Lower leg skin (tissue), 4 donors: ENCODE data around the gene KYNU. TPM values are rescaled to one million over a fixed set of nuclear protein-coding genes. Genes with fewer than 3 reads are reported as not detected.

Experiments
- DNase-seq, 2 donors: peaks; one replicate each; pipeline ENCODE4 v3.0.0-alpha.2; 2019; ENCODE audit warnings: low spot score in 2 of 2
- H3K4me3 ChIP-seq: fragments of 200-600 bp; sonication (generic); 2 replicates; pipeline ENCODE4 v1.5.1; 2017; ENCODE audit warnings: mild to moderate bottlenecking, low read depth; ENCODE audit not compliant: poor library complexity, severe bottlenecking
- CTCF ChIP-seq, 3 donors: fragments of 450-650 bp; IDR thresholded peaks; one replicate each; pipeline ENCODE4 v1.5.1; 2016; ENCODE audit warnings: antibody characterized with exemption in 3 of 3, mild to moderate bottlenecking in 3 of 3, moderate library complexity in 2 of 3
- POLR2A ChIP-seq, 2 donors: fragments of 450-650 bp; IDR thresholded peaks; one replicate each; pipeline ENCODE4 v1.6.1; 2016 to 2017; ENCODE audit warnings: antibody characterized with exemption in 2 of 2, mild to moderate bottlenecking in 1 of 2, moderate library complexity in 1 of 2
- WGBS, 2 donors: methylation state at CpG; one replicate each; pipeline ENCODE4 v1.1.5; 2018; 5-methylcytosine and 5-hydroxymethylcytosine counted together
- intact Hi-C: fragments of 100-400 bp; cut with DNase I; formaldehyde crosslinking; loops from one replicate; pipeline ENCODE4 v1.15.0; 2023; ENCODE audit warnings: low total_unique reads
- total RNA-seq, 4 donors: library from RNA; depleted of rRNA; stranded (reverse); fragments of >200 nt; gene quantifications; one replicate each; pipeline ENCODE4 v1.1.0, GENCODE V29; 2016

Gene KYNU
- total RNA-seq, 4 donors from 2014 or later = 1.2 to 6.1 (median 2.6) TPM

DNA sequence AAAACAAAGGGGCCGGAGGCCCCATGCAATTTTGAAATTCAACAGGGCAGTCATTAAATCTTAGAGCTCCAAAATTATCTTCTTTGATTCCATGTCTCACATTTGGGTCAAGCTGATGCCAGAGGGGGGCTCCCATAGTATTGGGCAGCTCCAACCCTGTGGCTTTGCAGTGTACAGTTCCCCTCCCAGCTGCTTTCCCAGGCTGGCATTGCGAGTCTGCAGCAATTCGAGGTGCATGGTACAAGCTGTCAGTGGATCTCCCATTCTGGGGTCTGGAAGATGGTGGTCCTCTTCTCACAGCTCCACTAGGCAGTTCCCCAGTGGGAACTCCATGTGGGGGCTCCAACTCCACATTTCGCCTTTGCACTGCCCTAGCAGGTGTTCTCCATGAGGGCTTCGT is 179.1 kb downstream of the KYNU start:
- H3K4me3 ChIP-seq = no peak overlapping the region
- no peak for DNase-seq
- TF ChIP-seq CTCF (IDR thresholded peaks at IDR 0.05) (no peak), POLR2A (IDR thresholded peaks at IDR 0.05) (no peak)
- WGBS, 2 donors = 89 to 97% methylated on average over 5 of the region's 5 CpGs
- intact Hi-C loops = no loop called here

DNA sequence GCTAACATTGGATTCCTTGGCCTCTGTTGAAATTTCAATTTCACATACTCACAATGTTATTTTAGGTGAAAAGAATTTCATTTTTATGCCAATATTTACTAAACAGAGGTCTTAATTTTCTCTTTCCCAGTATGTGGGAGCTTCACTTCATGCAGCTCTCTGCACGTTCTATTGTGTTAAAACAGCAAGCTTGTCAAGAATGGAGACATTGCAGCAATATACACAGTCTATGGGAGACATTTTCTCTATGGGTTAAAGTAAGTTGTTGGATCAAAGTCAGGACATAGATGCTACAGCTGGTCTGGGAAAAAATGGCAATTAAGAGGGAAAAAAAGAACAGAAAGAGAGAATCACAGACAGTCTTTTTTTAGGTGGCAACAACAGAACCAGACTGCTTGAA is 181.4 kb downstream of the KYNU start:
- no peak for TF ChIP-seq POLR2A (IDR thresholded peaks at IDR 0.05)
- no peak for TF ChIP-seq CTCF (IDR thresholded peaks at IDR 0.05)
- 61 to 72% methylated on average over 1 of the region's 1 CpG for WGBS, 2 donors
- intact Hi-C loops = no loop called here
- DNase-seq = no peak
- H3K4me3 ChIP-seq = no peak overlapping the region

- TF ChIP-seq CTCF (IDR thresholded peaks at IDR 0.05) (no peak), POLR2A (IDR thresholded peaks at IDR 0.05) (no peak)
- DNase-seq = no peak
- intact Hi-C loops = no loop called here
Measured at GRCh38 chr2:143063612-143064200, 186.2 kb downstream of the KYNU start.

GRCh38 chr2:143068094-143068493 is 190.6 kb downstream of the KYNU start:
- WGBS, 2 donors = 73 to 80% methylated on average over 3 of the region's 3 CpGs
- intact Hi-C loops = no loop called here
- no peak for DNase-seq
- H3K4me3 ChIP-seq = no peak overlapping the region
- TF ChIP-seq CTCF (IDR thresholded peaks at IDR 0.05) (no peak), POLR2A (IDR thresholded peaks at IDR 0.05) (no peak)

More at GRCh38 chr2:143063612-143064200, 186.2 kb downstream of the KYNU start:
- 78% methylated on average over 1 of the region's 1 CpG for WGBS, 2 donors
- H3K4me3 ChIP-seq = no peak overlapping the region

DNA sequence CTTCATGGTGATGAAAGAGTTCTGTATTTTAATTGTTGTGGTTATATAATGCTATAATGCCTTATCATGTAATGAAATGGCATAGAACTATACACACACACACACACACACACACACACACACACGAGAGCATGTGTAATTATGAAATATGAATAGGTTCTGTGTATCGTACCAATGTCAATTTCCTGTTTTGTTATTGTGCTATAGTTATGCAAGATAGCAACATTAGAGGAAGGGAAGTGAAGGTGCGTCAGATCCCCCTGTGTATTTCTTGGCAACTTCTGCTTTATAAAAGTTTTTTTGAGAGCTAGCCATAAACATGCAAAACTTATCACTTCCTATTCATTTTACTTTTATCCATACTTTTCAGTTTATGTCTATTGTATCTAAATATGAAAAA is 191.0 kb downstream of the KYNU start:
- H3K4me3 ChIP-seq = no peak overlapping the region
- 65 to 69% methylated on average over 3 of the region's 3 CpGs for WGBS, 2 donors
- DNase-seq = no peak
- intact Hi-C loops = no loop called here
- TF ChIP-seq CTCF (IDR thresholded peaks at IDR 0.05) (no peak), POLR2A (IDR thresholded peaks at IDR 0.05) (no peak)

- TF ChIP-seq CTCF (IDR thresholded peaks at IDR 0.05) = no peak
- WGBS, 2 donors = 74 to 90% methylated on average over 1 of the region's 1 CpG
- intact Hi-C loops = no loop called here
- no peak overlapping the region for H3K4me3 ChIP-seq
- no peak for DNase-seq
Measured at GRCh38 chr2:143070704-143071103, 193.2 kb downstream of the KYNU start.
